Adrenal gland (tissue), 5 donors: ENCODE data around the gene DIP2C.

ENCODE experiments used
- POLR2A ChIP-seq, 2 donors: fragments of 450-650 bp; IDR thresholded peaks; one replicate each; pipeline ENCODE4 v1.6.1; 2017; ENCODE audit warnings: antibody characterized with exemption in 2 of 2, mild to moderate bottlenecking in 2 of 2, moderate library complexity in 1 of 2
- TF ChIP-seq, protein P1 (sequence below), 6 experiments: fragments of 450-650 bp in 4 of 6; fragments of 200-600 bp in 2 of 6; sonication (generic) in 1 of 6; IDR thresholded peaks; 1 replicate in 5 of 6; 2 replicates in 1 of 6; pipeline versions ENCODE4 v1.5.1 to v1.8.0; 2016 to 2021; ENCODE audit warnings: antibody characterized with exemption in 6 of 6, mild to moderate bottlenecking in 2 of 6, moderate library complexity in 1 of 6
- donor health status: DM: no; HTN: no; CAD: no.

GRCh38 chr10:526651-527312 lies 162.7 kb downstream of the DIP2C start:
- no peak for TF ChIP-seq POLR2A (IDR thresholded peaks at IDR 0.05)
- TF ChIP-seq, protein P1, sequence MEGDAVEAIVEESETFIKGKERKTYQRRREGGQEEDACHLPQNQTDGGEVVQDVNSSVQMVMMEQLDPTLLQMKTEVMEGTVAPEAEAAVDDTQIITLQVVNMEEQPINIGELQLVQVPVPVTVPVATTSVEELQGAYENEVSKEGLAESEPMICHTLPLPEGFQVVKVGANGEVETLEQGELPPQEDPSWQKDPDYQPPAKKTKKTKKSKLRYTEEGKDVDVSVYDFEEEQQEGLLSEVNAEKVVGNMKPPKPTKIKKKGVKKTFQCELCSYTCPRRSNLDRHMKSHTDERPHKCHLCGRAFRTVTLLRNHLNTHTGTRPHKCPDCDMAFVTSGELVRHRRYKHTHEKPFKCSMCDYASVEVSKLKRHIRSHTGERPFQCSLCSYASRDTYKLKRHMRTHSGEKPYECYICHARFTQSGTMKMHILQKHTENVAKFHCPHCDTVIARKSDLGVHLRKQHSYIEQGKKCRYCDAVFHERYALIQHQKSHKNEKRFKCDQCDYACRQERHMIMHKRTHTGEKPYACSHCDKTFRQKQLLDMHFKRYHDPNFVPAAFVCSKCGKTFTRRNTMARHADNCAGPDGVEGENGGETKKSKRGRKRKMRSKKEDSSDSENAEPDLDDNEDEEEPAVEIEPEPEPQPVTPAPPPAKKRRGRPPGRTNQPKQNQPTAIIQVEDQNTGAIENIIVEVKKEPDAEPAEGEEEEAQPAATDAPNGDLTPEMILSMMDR (IDR thresholded peaks at IDR 0.05), result no peak
